GM21390 (cell line): Measurements from ENCODE around the gene KCNH1.
"Not testable (repeated sequence)": the region's sequence is repeated elsewhere in the genome, so short reads cannot be mapped to it uniquely, and the experiment has no call there.

Experiments used
- ATAC-seq: cut with Tn5 transposase; IDR thresholded peaks from one replicate; pipeline ENCODE4 v1.9.1; 2021; ENCODE audit not compliant: unreplicated experiment

The KCNH1 gene

DNA sequence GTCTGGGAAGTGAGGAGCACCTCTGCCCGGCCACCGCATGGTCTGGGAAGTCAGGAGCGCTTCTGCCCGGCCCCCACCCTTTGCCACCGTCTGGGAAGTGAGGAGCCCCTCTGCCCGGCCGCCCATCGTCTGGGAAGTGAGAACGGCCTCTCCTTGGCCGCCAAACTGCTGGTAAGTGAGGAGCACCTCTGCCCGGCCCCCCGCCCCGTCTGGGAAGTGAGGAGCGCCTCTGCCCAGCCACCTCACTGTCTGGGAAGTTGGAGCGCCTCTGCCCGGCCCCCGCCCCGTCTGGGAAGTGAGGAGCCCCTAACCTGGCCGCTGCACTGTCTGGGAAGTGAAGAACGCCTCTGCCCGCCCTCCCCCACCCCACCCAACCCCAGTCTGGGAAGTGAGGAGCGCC is 22.6 kb downstream of the KCNH1 start:
- no peak for ATAC-seq

DNA sequence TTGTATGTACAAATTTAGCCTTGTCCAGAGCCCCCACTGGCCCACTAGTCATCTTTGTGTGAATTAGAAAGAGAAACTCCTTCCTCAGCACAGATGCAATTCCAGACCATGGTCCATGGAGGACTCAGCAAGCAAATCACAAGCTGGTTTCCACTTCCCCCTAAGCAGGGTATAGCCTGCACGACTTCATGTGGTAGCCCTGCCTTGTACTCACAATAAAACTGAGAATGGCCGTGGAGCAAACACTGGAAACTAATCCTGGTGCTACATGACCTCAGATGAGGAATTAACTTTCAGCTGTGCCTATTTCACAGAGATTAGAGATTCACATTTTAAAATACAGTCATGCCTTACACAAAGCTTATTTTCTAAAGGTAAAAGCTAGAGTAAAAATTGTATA is 32.5 kb downstream of the KCNH1 start:
- no peak for ATAC-seq

DNA sequence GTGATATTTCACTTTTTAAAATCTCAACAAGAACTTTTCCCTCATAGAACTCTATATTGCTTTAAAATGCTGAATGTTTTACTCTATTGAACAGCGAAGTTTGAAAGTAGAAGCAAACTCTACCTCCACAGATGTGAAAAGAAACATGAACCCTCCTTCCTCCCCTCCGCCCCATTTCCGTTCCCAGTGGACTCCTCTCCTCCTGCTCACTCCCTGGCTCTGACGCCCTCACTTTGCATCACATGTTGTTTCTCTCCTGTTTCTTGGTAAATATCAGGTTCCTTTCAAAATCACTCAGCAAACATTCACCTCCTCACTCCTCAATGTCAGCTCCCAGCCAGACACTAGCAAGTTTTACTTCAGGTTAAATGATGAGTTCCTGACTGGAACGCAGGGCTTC is 34.6 kb downstream of the KCNH1 start:
- ATAC-seq: no peak

DNA sequence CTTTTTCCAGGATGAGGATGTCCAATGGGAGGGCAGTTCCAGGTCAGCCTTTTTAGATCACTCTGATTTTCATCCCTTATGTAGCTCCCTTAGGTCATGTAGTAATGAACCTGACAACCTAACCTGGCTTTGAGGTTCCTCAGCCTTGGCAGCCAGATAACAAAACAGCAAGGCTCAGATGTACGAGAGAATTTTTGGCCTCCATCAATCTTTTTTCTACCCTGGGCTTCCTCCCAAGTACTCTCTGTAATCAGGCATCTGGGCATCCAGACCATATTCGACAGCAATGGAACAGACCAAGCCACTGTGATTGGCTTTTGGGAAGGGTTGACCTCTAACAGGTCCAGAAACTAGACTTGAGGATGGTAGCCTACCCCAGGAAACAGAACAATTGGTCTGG is 38.6 kb downstream of the KCNH1 start:
- no peak for ATAC-seq

DNA sequence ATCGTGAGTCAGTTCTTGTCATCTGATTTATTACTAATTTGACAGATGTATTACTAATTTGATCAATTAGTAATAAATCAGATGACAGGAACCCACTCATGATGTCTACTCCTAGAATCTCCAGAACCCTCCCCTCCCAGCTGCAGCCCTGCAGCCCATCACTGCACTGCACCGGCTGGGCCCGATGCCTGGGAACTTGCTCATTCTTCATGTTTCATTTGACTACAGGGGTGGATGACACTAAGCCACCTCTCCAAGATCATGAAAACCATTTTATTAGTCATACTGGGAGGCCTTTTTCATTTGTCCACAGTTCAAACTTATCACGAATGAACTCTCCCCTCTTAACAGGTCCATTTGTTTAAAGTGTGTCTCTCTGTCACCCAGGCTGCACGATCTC is 41.0 kb downstream of the KCNH1 start:
- no peak for ATAC-seq

DNA sequence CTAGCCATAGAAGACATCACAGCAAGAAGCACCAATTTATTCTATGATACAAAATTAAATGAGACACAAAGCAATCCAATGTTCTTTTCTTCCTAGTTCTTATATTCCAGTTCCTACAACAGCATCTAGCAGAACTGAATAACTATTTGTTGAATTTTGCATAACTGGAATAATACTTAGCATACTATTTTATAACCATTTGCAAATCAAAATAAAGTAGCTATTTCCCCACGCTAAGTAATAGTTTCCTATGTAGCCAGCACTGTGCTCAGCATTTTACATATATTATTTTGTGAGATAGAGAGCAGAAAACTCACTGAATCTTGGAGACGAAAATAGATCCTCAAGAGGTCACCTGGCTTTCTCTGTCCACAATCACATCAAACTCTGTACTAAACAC is 42.1 kb downstream of the KCNH1 start:
- no peak for ATAC-seq

DNA sequence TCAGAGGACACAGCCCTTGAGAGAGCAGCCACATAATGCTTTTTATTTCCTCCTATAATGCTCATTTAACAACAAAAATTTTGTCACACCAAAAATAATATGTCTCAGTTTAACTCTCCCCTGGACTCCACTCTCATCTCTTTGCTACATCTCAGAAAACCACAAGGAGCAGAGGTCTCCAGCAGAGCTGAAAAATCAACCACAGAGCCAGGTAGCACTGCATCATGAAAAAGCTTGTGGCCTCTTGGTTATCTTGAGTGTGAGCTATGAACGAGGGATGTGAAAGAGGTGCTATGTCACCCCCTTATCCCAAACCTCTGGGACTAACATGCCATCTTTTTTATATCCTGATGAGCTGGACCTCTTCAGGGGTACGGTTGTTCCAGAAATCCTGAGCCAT is 44.4 kb downstream of the KCNH1 start:
- no peak for ATAC-seq

DNA sequence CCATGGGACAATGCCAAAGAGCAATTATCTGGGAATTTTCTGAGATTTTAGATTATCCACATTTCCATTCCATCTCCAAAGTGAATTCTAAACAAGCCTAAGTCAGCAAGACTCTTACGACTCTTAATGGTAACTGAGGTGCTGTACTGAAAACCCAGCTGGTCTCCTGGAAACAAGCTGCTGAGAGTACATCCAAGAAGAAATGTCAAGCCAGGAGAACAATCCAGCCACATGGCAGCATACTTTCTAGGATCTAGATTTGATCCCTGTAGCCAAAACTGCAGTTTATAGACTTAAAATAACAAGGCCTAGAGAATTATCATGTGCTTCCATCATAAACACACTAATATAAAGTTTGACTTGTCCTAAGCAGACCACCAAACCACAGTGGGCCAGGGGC is 45.8 kb downstream of the KCNH1 start:
- ATAC-seq: no peak

DNA sequence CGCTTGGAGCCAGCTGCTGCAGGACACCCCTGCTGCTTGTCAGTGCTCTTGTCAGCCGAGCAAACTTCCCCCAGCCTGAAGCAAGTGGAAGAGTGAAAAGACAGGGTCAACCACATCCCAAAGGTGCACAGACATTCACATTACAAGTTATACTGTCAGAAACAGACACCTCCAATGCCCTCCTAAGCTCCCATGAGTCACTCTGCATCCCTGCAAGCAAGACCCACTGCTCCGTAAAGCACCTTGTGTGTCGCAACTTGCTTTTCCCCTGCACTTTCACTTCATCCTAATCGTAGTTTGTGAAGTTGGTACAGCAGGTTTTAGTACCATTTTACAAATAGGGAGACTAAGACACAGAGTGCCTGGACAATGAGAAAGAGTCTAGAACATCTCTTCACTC is 51.1 kb downstream of the KCNH1 start:
- no peak for ATAC-seq

DNA sequence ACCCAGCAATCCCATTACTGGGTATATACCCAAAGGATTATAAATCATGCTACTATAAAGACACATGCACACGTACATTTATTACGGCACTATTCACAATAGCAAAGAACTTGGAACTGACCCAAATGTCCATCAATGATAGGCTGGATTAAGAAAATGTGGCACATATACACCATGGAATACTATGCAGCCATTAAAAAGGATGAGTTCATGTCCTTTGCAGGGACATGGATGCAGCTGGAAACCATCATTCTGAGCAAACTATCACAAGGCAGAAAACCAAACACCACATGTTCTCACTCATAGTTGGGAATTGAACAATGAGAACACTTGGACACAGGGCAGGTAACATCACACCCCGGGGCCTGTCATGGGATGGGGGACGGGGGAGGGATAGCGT is 52.5 kb downstream of the KCNH1 start:
- ATAC-seq: not testable (repeated sequence)

DNA sequence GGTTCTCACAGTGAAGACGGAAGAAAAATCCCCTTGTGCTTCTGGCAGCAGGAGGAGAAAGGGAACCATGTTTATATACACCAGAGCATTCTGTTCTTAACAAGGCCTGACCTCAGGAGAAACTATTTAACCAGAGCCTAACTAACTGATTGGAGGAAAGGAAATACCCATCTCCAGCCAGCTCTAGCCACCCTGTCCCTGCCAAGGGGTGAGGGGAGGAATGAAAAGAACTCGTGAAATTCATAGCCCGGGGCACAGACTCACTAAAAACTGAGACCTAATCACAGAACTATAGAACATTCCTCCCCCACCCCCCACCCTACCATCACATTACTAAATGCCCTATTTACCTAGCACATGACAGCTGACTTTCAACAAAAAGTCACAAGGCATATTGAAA is 65.0 kb downstream of the KCNH1 start:
- ATAC-seq: no peak

DNA sequence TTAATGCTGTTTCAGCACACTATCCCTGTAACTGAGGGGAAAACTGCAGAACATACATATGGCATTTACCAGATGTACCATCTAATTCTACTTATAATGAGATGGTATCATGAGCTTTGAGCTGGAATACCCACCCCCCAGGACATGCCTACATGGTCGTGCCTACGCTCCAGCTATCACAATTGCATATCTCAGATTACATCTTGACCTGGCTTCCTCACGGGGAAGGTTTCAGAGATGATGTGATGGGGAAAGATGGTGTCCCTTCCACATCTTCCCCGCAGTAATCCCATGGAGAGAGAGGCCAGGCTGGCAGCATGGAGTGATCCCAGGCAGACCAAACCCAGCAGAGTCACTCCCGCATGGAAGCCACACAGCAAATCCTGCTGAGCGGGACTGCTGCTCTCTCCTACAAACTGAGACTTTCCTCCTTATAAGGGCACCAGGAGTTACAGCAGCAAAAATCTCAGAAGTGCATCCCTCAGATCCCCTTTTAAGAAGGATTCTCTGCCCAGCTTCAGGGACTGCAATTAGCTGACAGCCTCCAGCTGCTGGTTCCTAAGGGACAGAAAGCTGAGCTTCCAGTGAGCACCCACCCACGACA is 67.1 kb downstream of the KCNH1 start:
- ATAC-seq: no peak

DNA sequence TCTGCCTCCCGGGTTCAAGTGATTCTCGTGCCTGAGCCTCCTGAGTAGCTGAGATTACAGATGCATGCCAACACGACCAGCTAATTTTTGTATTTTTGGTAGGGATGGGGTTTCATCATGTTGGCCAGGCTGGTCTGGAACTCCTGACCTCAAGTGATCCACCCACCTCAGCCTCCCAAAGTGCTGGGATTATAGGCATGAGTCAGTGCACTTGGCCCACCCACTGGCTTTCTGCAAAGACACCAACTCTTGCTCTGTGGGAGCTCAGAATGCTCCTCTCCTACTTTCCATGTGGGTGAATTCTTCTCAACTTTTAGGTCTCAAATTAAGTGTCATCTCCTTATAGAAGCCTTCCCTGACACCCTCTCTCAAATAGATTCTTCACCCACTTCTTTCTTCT is 92.1 kb downstream of the KCNH1 start:
- ATAC-seq: not testable (repeated sequence)

DNA sequence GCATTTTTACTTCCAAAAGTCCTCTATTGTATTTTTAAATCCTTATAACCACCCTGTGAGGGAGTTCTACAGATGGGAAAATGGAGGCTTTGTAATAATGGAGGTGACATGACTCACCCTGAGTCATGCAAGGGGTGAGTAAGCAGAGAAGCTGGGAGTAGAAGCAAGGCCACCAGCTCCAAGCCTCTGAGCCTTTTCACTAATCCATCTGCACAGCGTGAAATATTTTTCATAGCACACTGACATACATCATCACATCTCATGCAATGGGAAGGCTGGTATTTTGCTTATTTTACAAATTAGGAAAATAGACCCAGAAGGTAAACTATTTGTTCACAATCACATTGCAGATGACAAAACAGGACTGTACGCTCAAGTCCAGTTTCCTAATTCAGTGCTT is 96.9 kb downstream of the KCNH1 start:
- no peak for ATAC-seq

DNA sequence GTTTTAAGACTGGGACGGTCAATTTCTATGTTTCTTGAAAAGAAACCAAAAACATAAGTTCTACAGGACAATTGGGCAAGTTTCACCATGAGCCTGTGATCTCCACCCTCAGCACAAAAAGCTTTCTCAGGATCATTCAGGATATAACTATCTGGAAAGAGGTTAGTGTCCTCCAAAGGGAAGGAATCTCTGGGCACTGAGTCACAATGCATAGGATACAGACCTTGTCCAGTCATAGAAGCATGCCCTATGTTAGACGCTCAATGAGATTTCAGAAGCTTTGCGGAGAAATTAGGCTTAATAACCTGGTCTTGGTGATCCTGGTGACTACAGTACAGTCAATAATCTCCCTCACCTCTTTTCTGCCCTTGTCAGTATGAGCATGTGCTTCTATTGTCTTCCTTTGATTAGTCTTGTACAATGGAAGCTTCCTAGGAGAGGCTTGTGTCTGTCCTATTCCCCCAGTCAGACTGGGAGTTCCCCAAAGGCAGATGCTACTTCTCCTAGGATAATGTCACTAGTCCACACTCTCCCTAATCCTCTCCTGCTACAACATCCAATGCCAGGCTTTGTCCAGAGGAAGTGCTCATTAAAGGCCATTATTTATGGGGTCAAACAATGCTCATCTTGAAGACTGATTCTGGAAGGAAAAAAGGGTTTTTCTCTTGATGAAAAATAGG is 97.4 kb downstream of the KCNH1 start:
- no peak for ATAC-seq

DNA sequence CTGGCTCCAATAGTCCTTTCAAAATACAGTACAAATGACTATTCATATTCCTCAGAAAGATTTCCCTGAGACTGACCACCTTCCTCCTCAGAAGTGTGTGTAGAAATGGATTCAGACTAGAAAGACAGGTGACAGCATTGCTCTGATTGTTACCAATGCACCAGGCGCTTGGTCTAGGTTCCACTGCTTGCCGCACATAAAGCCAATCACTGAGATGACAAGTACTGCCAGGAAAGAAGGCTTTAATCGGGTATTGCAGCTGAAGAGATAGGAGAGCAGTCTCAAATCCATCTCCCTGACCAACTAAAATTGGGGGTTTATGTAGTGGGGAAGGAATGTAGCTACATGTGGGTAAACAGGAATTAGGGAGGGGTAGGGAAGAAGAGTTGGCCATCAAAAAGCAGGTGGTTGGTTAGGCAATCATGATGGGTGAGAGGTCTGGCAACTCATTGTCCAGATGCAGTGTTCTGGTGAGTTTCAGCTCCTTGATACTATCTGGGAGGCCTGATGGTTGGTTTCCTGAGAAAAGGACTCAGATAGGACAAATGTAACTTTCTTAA is 98.0 kb downstream of the KCNH1 start:
- ATAC-seq: no peak

DNA sequence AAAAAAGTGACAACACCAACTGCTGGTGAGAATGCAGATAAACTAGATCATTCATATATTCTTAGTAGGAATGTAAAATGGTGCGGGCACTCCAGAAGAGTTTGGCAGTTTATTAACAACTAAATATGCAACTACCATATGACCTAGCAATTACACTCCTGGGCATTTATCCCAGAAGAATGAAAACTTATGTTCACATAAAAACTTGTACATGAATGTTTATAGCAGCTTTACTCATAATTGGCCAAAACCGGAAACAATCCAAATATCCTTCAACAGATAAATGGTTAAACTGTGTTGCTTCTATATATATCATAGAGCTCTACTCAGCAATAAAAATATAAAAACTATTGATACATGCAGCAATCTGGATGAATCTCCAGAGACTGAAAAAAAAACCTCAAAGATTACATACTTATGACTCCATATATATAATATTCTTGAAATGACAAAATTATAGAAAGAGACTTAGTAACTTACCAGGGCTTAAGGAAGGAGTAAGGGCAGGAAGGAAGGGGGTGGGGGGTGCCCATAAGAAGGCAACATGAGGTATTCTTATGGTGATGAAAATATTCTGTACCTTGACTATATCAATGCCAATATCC is 99.9 kb downstream of the KCNH1 start:
- no peak for ATAC-seq

DNA sequence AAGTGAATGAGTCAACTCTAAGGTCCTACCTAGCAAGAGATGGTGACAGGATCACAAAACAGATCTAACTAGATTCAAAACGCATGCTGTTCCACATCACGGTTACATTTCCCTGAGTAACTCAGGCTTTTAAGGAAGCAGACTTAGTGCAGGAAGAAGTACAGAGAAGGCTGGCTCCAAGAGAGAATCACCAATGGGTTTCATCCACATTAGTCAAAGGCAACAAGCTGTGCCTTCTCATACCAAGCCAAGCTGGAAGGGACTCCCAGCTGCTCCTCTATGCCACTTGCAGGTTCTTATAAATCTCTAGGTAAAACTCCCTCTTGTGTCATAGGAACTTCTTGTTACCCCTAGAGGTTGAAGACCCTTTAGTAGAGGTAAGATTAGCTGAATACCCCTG is 109.0 kb downstream of the KCNH1 start:
- no peak for ATAC-seq

DNA sequence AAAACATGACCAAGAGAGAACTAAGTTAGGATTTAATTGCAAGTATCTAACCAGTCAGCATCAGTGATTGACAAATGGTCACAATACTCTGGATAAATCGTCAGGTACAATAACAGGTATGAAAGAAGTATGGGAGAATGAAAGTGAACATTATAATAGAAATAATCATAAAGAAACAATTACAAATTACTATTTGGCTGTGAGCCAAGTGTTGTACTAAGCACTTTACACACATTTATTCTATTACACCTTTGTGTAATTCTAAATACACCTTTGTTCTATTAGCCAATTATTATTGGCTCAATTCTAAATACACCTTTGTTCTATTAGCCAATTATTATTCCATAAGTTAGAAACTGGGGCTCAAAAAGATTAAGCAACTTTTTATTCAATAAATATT is 114.7 kb downstream of the KCNH1 start:
- ATAC-seq: no peak

DNA sequence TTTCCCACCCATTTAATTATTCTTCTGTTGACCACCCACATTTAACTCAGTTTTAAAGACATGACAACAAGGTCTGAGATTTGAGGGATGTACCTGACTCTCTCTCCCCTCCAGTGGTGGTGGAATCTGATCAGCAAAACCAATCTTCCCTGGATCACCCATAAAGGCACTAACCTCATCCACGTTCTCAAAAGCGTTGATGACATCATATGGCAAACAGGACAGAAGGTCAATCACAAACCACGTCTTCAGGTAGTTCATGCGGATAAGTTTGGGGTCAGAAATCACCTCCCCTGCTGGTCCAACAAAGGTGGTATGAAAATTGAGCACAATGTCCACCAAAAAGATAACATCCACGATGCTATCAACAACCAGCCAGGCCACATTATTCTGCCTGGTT is 115.3 kb downstream of the KCNH1 start:
- ATAC-seq: no peak

DNA sequence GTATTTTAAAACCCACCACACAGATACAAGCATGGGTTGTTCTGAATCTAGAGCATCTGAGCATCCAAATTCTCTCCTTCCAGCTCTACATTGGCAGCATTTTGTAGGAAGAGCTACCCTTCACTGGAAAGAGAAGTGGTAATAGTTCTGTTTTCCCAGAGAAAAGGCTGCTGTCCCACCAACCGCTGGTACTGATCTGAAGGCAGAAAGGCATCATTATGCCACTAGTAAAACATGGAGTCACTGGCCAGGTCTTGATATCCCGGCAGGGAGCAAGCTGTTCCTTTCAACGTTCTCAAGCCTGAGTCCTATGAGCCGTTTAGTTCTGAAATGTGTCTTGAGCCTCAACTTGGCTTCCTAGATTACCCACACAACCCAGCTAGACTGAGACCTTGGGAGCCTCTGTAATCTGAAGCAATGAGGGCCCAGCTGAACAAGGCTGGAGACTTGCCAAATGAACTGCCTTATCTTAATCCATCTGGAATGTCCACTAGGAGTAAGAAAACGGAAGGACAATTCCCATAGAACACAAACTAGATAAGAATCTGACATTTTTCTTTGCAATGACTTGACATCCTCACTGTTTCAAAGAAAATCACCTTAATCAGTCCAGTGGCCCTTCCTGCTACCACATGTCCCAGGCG is 116.8 kb downstream of the KCNH1 start:
- no peak for ATAC-seq

DNA sequence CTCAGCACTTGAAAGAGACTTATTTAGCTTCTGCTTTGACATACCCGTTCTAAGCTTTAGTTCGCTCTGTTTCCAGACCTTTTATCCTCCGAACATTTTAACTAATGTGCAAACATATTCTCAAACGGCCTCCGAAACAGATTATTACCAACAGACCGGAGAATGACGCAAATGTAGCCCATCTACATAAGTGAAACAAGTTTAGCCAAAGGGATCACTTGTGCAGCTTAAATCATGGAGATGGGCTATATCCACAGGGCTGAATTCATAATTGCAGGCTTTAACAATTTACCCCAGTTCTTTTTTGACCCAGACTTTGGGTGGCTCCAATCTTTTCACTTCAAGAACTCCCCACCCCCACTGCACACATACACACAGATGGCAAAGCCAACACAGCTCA is 119.7 kb downstream of the KCNH1 start:
- ATAC-seq: no peak
